Measurements from ENCODE around the gene CC2D1B. TPM values are rescaled to one million over a fixed set of nuclear protein-coding genes. Genes with fewer than 3 reads are reported as not detected.

The CC2D1B gene
- total and polyA plus RNA-seq, 8 donors = 23.6 to 49.1 (median 29.2) TPM

GRCh38 chr1:52306227-52307006 lies 59.6 kb downstream of the CC2D1B start:
- intact Hi-C loops (cut with DNase I) = no loop called here
- DNase-seq (no peak), ATAC-seq (peak; percentile 37)
- TF ChIP-seq, protein P1, sequence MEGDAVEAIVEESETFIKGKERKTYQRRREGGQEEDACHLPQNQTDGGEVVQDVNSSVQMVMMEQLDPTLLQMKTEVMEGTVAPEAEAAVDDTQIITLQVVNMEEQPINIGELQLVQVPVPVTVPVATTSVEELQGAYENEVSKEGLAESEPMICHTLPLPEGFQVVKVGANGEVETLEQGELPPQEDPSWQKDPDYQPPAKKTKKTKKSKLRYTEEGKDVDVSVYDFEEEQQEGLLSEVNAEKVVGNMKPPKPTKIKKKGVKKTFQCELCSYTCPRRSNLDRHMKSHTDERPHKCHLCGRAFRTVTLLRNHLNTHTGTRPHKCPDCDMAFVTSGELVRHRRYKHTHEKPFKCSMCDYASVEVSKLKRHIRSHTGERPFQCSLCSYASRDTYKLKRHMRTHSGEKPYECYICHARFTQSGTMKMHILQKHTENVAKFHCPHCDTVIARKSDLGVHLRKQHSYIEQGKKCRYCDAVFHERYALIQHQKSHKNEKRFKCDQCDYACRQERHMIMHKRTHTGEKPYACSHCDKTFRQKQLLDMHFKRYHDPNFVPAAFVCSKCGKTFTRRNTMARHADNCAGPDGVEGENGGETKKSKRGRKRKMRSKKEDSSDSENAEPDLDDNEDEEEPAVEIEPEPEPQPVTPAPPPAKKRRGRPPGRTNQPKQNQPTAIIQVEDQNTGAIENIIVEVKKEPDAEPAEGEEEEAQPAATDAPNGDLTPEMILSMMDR (IDR thresholded peaks at IDR 0.05) = no peak
- Histone ChIP-seq H3K27me3 (no peaks in the 10 kb centered on the region), H3K36me3 (peaks cover 0 to 13% of the 10 kb centered on the region in 2 donors), H3K4me3 (no peak overlapping the region), H3K27ac (no peak overlapping the region), H3K9me3 (no peaks in the 10 kb centered on the region), H3K4me1 (no peaks in the 10 kb centered on the region)

- TF ChIP-seq, protein P1 (IDR thresholded peaks at IDR 0.05) = no peak
- intact Hi-C loops (cut with DNase I) = no loop called here
- ATAC-seq (no peak), DNase-seq (no peak)
- Histone ChIP-seq H3K4me1 (no peaks in the 10 kb centered on the region), H3K27me3 (no peaks in the 10 kb centered on the region), H3K36me3 (peaks cover 0 to 13% of the 10 kb centered on the region in 2 donors), H3K9me3 (no peaks in the 10 kb centered on the region), H3K27ac (no peak overlapping the region), H3K4me3 (no peak overlapping the region)
Measured at GRCh38 chr1:52305417-52306226, 60.4 kb downstream of the CC2D1B start.

Other genes starting within 250 kb of the CC2D1B start
- gene ZFYVE9, start 224.1 kb downstream of the CC2D1B start, total RNA-seq = 10 to 100 TPM; 15.2 to 18.9 TPM
- gene ZFYVE9, start 224.1 kb downstream of the CC2D1B start, polyA plus RNA-seq (ENCODE audit: insufficient read length in 6 of 6) = 10 to 100 TPM; 31.5 to 38.1 (median 34.3) TPM
- 1 to 10 TPM; 2.3 to 4.7 TPM for gene ORC1, start 38.2 kb upstream of the CC2D1B start, total RNA-seq
- gene ORC1, start 38.2 kb upstream of the CC2D1B start, polyA plus RNA-seq (ENCODE audit: insufficient read length in 6 of 6) = 1 to 10 TPM; 5.3 to 9.7 (median 7.5) TPM
- 10 to 100 TPM; 31.3 to 36.6 TPM for gene PRPF38A, start 38.4 kb upstream of the CC2D1B start, total RNA-seq
- 10 to 100 TPM; 76.3 to 87.1 (median 81.0) TPM for gene PRPF38A, start 38.4 kb upstream of the CC2D1B start, polyA plus RNA-seq (ENCODE audit: insufficient read length in 6 of 6)
- 10 to 100 TPM; 37.5 to 40.1 TPM for gene TUT4, start 186.9 kb upstream of the CC2D1B start, total RNA-seq
- 100 to 1,000 TPM; 104 to 138 (median 123) TPM for gene TUT4, start 186.9 kb upstream of the CC2D1B start, polyA plus RNA-seq (ENCODE audit: insufficient read length in 6 of 6)
- 10 to 100 TPM; 12.6 to 22.4 TPM for gene GPX7, start 236.2 kb upstream of the CC2D1B start, total RNA-seq
- gene GPX7, start 236.2 kb upstream of the CC2D1B start, polyA plus RNA-seq (ENCODE audit: insufficient read length in 6 of 6) = 10 to 100 TPM; 72.1 to 89.4 (median 78.4) TPM